H9 (cell line): ENCODE data around the gene ALMS1. TPM values are rescaled to one million over a fixed set of nuclear protein-coding genes. Genes with fewer than 3 reads are reported as not detected.
"Not testable (repeated sequence)": the region's sequence is repeated elsewhere in the genome, so short reads cannot be mapped to it uniquely, and the experiment has no call there.

ENCODE experiments used
- DNase-seq: peaks from one replicate; pipeline ENCODE4 v3.0.0-alpha.2; 2017
- H2AFZ ChIP-seq: one replicate; pipeline ENCODE4 v1.6.1; 2013; ENCODE audit warnings: mild to moderate bottlenecking, low read length, control low read depth, moderate library complexity
- H2AK5ac ChIP-seq: 2 replicates; pipeline ENCODE4 v1.6.1; 2013; ENCODE audit warnings: low read length, control low read depth, mixed read lengths; ENCODE audit not compliant: insufficient read length
- H2BK120ac ChIP-seq: one replicate; pipeline ENCODE4 v1.6.1; 2013; ENCODE audit warnings: low read depth, mild to moderate bottlenecking, low read length, control low read depth, inconsistent platforms; ENCODE audit not compliant: poor library complexity, severe bottlenecking
- H2BK12ac ChIP-seq: 2 replicates; pipeline ENCODE4 v1.6.1; 2013; ENCODE audit warnings: low read length, control low read depth, mixed read lengths, low read depth; ENCODE audit not compliant: insufficient read length
- H2BK15ac ChIP-seq: 2 replicates; pipeline ENCODE4 v1.6.1; 2013; ENCODE audit warnings: low read depth, low read length, control low read depth
- H2BK20ac ChIP-seq: one replicate; pipeline ENCODE4 v1.6.1; 2013; ENCODE audit warnings: low read depth, mild to moderate bottlenecking, low read length, control low read depth, inconsistent platforms; ENCODE audit not compliant: poor library complexity, severe bottlenecking
- H2BK5ac ChIP-seq: 2 replicates; pipeline ENCODE4 v1.6.1; 2013; ENCODE audit warnings: low read length, control low read depth, mixed read lengths; ENCODE audit not compliant: insufficient read length
- H3K14ac ChIP-seq: 2 replicates; pipeline ENCODE4 v1.6.1; 2013; ENCODE audit warnings: low read length, control low read depth; ENCODE audit not compliant: insufficient read depth
- H3K18ac ChIP-seq: 2 replicates; pipeline ENCODE4 v1.6.1; 2013; ENCODE audit warnings: low read depth, mild to moderate bottlenecking, mixed read lengths, low read length, control low read depth; ENCODE audit not compliant: insufficient read length
- H3K23ac ChIP-seq: 2 replicates; pipeline ENCODE4 v1.6.1; 2013; ENCODE audit warnings: low read length, control low read depth, mixed read lengths, low read depth; ENCODE audit not compliant: insufficient read length
- H3K23me2 ChIP-seq: 2 replicates; pipeline ENCODE4 v1.6.1; 2013; ENCODE audit warnings: low read depth, mild to moderate bottlenecking, mixed read lengths, low read length, control low read depth; ENCODE audit not compliant: insufficient read length, poor library complexity, severe bottlenecking
- H3K27ac ChIP-seq: 2 replicates; pipeline ENCODE4 v1.5.1; 2013; ENCODE audit warnings: low read length, control low read depth, mixed read lengths, low read depth; ENCODE audit not compliant: insufficient read length
- H3K27me3 ChIP-seq: 2 replicates; pipeline ENCODE4 v1.6.1; 2013; ENCODE audit warnings: low read length, control low read depth, inconsistent platforms; ENCODE audit not compliant: insufficient read depth
- H3K4ac ChIP-seq: 2 replicates; pipeline ENCODE4 v1.6.1; 2013; ENCODE audit warnings: low read depth, mild to moderate bottlenecking, control low read depth, inconsistent platforms, low read length, moderate library complexity
- H3K4me1 ChIP-seq: 2 replicates; pipeline ENCODE4 v1.6.1; 2013; ENCODE audit warnings: low read length, control low read depth, inconsistent platforms; ENCODE audit not compliant: insufficient read depth
- H3K4me2 ChIP-seq: 2 replicates; pipeline ENCODE4 v1.6.1; 2013; ENCODE audit warnings: low read length, control low read depth, mixed read lengths; ENCODE audit not compliant: insufficient read length, insufficient read depth
- H3K56ac ChIP-seq: 2 replicates; pipeline ENCODE4 v1.6.1; 2013; ENCODE audit warnings: low read depth, mild to moderate bottlenecking, mixed read lengths, low read length, control low read depth; ENCODE audit not compliant: insufficient read length
- H3K79me1 ChIP-seq: 2 replicates; pipeline ENCODE4 v1.6.1; 2013; ENCODE audit warnings: low read depth, mild to moderate bottlenecking, moderate library complexity, low read length, control low read depth, inconsistent platforms; ENCODE audit not compliant: insufficient read depth, poor library complexity, severe bottlenecking
- H3K79me2 ChIP-seq: 2 replicates; pipeline ENCODE4 v1.6.1; 2013; ENCODE audit warnings: low read length, control low read depth, inconsistent platforms; ENCODE audit not compliant: insufficient read depth
- H3K9ac ChIP-seq: 2 replicates; pipeline ENCODE4 v1.6.1; 2013; ENCODE audit warnings: low read length, control low read depth, mixed read lengths; ENCODE audit not compliant: insufficient read length; ENCODE audit errors: extremely low read depth
- H3K9me3 ChIP-seq: one replicate; pipeline ENCODE4 v1.6.1; 2013; ENCODE audit warnings: low read depth, low read length, inconsistent platforms; ENCODE audit not compliant: control insufficient read depth
- H3T11ph ChIP-seq: one replicate; pipeline ENCODE4 v1.6.1; 2013; ENCODE audit warnings: mild to moderate bottlenecking, low read length, control low read depth, inconsistent platforms
- H4K20me1 ChIP-seq: one replicate; pipeline ENCODE4 v1.6.1; 2013; ENCODE audit not compliant: control insufficient read depth, insufficient read length, insufficient read depth
- H4K5ac ChIP-seq: 2 replicates; pipeline ENCODE4 v1.6.1; 2013; ENCODE audit warnings: low read depth, mild to moderate bottlenecking, mixed read lengths, low read length, control low read depth; ENCODE audit not compliant: insufficient read length
- H4K8ac ChIP-seq: replicated peaks from 2 replicates; pipeline ENCODE4 v1.6.1; 2013; ENCODE audit warnings: low read length, control low read depth, mixed read lengths, low read depth; ENCODE audit not compliant: insufficient read length
- H4K91ac ChIP-seq: 2 replicates; pipeline ENCODE4 v1.6.1; 2013; ENCODE audit warnings: low read depth, mild to moderate bottlenecking, moderate library complexity, mixed read lengths, low read length, control low read depth; ENCODE audit not compliant: insufficient read length
- H3K27ac Mint-ChIP-seq, 3 experiments: 2 replicates in 2 of 3; 3 replicates in 1 of 3; pipeline ENCODE4 v1.8.0; 2020 to 2021; ENCODE audit warnings: mixed read lengths in 3 of 3, mild to moderate bottlenecking in 1 of 3, moderate library complexity in 1 of 3
- H3K27me3 Mint-ChIP-seq: 2 replicates; pipeline ENCODE4 v1.8.0; 2021; ENCODE audit warnings: low read depth, mild to moderate bottlenecking, moderate library complexity, mixed read lengths
- H3K36me3 Mint-ChIP-seq, 3 experiments: 2 replicates in 2 of 3; 3 replicates in 1 of 3; pipeline ENCODE4 v1.8.0; 2020 to 2021; ENCODE audit warnings: low read depth in 3 of 3, mixed read lengths in 3 of 3; ENCODE audit not compliant: insufficient read depth in 1 of 3
- H3K4me1 Mint-ChIP-seq, 2 experiments: 2 replicates each; pipeline ENCODE4 v1.8.0; 2020; ENCODE audit warnings: mixed read lengths in 2 of 2
- H3K4me3 Mint-ChIP-seq, 2 experiments: 2 replicates in 1 of 2; 3 replicates in 1 of 2; pipeline ENCODE4 v1.8.0; 2020 to 2021; ENCODE audit warnings: mild to moderate bottlenecking in 2 of 2, mixed read lengths in 2 of 2, moderate library complexity in 1 of 2
- H3K9me3 Mint-ChIP-seq, 2 experiments: 2 replicates in 1 of 2; 3 replicates in 1 of 2; pipeline ENCODE4 v1.8.0; 2020; ENCODE audit warnings: mild to moderate bottlenecking in 2 of 2, mixed read lengths in 2 of 2, moderate library complexity in 1 of 2
- CTCF ChIP-seq: fragments of 200-600 bp; sonication (generic); conservative IDR thresholded peaks from 3 replicates; pipeline ENCODE4 v1.8.0; 2021; ENCODE audit warnings: antibody characterized with exemption, mild to moderate bottlenecking
- WGBS: extraction: QIAGEN DNeasy Blood & Tissue Kit; methylation state at CpG from one replicate; pipeline ENCODE4 v1.1.7; 2013; ENCODE audit warnings: missing lambda C conversion rate, low lambda C conversion rate, mixed read lengths; ENCODE audit not compliant: insufficient read length; ENCODE audit errors: extremely low coverage; 5-methylcytosine and 5-hydroxymethylcytosine counted together
- total RNA-seq: library from RNA; stranded (reverse); gene quantifications from 2 replicates; pipeline ENCODE4 v1.2.1, GENCODE V29; 2021

Gene ALMS1
- total RNA-seq, 1 experiment from 2014 or later = 36.2 TPM

GRCh38 chr2:73601780-73602179 lies 216.1 kb downstream of the ALMS1 start:
- Histone ChIP-seq H2BK20ac (no peak overlapping the region), H3K79me2 (no peaks in the 10 kb centered on the region), H3K23ac (no peak overlapping the region), H4K20me1 (no peaks in the 10 kb centered on the region), H3T11ph (no peak overlapping the region), H3K79me1 (no peaks in the 10 kb centered on the region), H2BK12ac (no peak overlapping the region), H3K4ac (no peak overlapping the region), H3K27me3 (no peaks in the 10 kb centered on the region), H3K9ac (no peak overlapping the region), H2BK15ac (no peak overlapping the region), H4K5ac (no peak overlapping the region), H3K18ac (no peak overlapping the region), H2BK120ac (no peak overlapping the region), H3K4me2 (no peak overlapping the region), H3K4me1 (no peaks in the 10 kb centered on the region), H3K23me2 (no peaks in the 10 kb centered on the region), H4K91ac (no peak overlapping the region), H3K14ac (no peak overlapping the region), H3K9me3 (no peaks in the 10 kb centered on the region), H3K27ac (no peak overlapping the region), H2BK5ac (no peak overlapping the region), H4K8ac (no peak overlapping the region), H2AK5ac (no peak overlapping the region), H2AFZ (no peak overlapping the region), H3K56ac (no peak overlapping the region)
- no peak for TF ChIP-seq CTCF
- Mint-ChIP-seq H3K36me3 (peaks cover 2 to 22% (median 18%) of the 10 kb centered on the region in 3 experiments; a peak in 6 of 7 replicates), H3K9me3 (no peaks in the 10 kb centered on the region), H3K4me3 (no peak overlapping the region), H3K4me1 (no peaks in the 10 kb centered on the region), H3K27ac (0 out of 7 replicates have a peak overlapping the region, but pooled peaks of 1 of the 3 experiments have one; percentile 4), H3K27me3 (no peaks in the 10 kb centered on the region)
- no CpG with 5 or more reads among the region's 5 CpGs for WGBS
- no peak for DNase-seq

GRCh38 chr2:73603099-73603588 lies 217.5 kb downstream of the ALMS1 start:
- H3K9me3 ChIP-seq, H3K14ac ChIP-seq, H4K5ac ChIP-seq, H3K9ac ChIP-seq, H2BK20ac ChIP-seq, H3K18ac ChIP-seq, H4K8ac ChIP-seq, H3K23me2 ChIP-seq, H2BK5ac ChIP-seq, H3K4me1 Mint-ChIP-seq, H2BK15ac ChIP-seq, H3K27me3 ChIP-seq, H3K56ac ChIP-seq, H3K4me2 ChIP-seq, H3T11ph ChIP-seq, H2AK5ac ChIP-seq, H3K27ac Mint-ChIP-seq, H2AFZ ChIP-seq, H4K91ac ChIP-seq, H3K27me3 Mint-ChIP-seq, DNase-seq, H2BK120ac ChIP-seq, H3K4me1 ChIP-seq, H3K4ac ChIP-seq, H3K23ac ChIP-seq, H2BK12ac ChIP-seq, H3K79me2 ChIP-seq, H4K20me1 ChIP-seq, H3K27ac ChIP-seq, H3K79me1 ChIP-seq, H3K9me3 Mint-ChIP-seq, H3K4me3 Mint-ChIP-seq: not testable (repeated sequence)
- H3K36me3 Mint-ChIP-seq = peaks cover 2 to 23% (median 22%) of the 10 kb centered on the region in 3 experiments; a peak in 6 of 7 replicates
- WGBS = no CpG with 5 or more reads among the region's 4 CpGs
